ENCODE measurements around the gene HOMER3.

- TF ChIP-seq CTCF (IDR thresholded peaks at IDR 0.05) (no peak), POLR2A (IDR thresholded peaks at IDR 0.05) (no peak)
These were observed 1.9 kb downstream of the HOMER3 start for GRCh38 chr19:18939163-18939562.

Data from heart left ventricle (tissue), 13 donors.